Tongue (tissue), 2 donors: ENCODE data around the gene CUL4A. TPM values are rescaled to one million over a fixed set of nuclear protein-coding genes. Genes with fewer than 3 reads are reported as not detected.
"Not testable (repeated sequence)": the region's sequence is repeated elsewhere in the genome, so short reads cannot be mapped to it uniquely, and the experiment has no call there.

Experiments
- DNase-seq: peaks from one replicate; pipeline ENCODE4 v3.0.0-alpha.2; 2015
- total RNA-seq: library from RNA; depleted of rRNA; stranded (reverse); fragments of >200 nt; gene quantifications from one replicate; pipeline ENCODE4 v1.2.3, GENCODE V29; 2014

Gene CUL4A
- total RNA-seq, 1 donor from 2014 or later = 198 TPM

DNA sequence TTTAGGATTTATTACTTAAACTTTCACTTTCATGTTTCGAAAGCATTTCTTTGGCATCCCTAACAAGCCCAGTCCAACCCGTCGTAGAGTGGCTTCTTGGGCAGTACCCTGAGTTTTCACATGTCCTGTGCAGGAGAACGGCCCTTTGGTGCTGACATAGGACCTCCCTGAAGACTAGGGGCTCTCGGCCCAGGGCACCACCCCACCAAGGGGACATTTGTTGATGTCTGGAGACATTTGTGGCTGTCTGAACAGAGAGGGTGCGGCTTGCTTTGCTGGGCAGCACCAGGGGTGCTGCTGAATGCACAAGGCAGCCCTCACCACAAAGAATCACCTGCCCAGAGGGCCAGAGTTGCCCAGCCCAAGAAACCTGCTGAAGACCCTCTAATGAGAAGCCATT, 30.6 kb downstream of the CUL4A start:
- no peak for DNase-seq

DNA sequence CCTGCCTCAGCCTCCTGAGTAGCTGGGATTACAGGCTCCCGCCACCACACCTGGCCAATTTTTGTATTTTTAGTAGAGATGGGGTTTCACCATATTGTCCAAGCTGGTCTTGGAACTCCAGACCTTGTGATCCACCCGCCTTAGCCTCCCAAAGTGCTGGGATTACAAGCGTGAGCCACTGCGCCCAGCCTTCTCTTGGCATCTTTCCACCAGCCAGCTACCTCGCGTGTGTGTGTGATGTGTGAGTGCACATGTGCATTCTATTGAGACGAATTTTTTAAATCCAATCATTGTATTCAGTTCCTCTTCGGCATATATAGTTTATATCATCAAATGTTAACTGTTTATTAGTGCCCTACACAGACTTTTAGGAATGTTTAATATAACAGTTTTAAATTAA, 32.2 kb downstream of the CUL4A start:
- DNase-seq = not testable (repeated sequence)

DNA sequence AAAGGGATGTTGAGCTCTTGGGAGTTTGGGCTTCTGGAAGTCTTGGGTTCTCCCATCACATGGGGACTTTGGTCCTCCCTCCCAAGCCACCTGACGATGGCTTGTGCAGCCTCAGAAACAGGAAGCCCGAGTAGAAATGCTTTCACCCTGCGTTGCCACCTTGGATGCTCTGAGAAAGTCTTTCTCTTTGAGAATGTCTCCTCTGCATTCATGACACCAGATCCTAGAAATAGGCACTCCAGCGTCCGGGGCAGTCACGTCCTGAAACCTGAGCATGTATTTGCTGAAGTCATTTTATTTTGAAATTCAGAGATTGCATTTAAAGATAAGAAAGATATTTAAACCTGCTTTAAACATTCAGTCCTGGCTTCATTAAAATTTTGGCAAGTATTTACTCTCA, 34.4 kb downstream of the CUL4A start:
- no peak for DNase-seq

DNA sequence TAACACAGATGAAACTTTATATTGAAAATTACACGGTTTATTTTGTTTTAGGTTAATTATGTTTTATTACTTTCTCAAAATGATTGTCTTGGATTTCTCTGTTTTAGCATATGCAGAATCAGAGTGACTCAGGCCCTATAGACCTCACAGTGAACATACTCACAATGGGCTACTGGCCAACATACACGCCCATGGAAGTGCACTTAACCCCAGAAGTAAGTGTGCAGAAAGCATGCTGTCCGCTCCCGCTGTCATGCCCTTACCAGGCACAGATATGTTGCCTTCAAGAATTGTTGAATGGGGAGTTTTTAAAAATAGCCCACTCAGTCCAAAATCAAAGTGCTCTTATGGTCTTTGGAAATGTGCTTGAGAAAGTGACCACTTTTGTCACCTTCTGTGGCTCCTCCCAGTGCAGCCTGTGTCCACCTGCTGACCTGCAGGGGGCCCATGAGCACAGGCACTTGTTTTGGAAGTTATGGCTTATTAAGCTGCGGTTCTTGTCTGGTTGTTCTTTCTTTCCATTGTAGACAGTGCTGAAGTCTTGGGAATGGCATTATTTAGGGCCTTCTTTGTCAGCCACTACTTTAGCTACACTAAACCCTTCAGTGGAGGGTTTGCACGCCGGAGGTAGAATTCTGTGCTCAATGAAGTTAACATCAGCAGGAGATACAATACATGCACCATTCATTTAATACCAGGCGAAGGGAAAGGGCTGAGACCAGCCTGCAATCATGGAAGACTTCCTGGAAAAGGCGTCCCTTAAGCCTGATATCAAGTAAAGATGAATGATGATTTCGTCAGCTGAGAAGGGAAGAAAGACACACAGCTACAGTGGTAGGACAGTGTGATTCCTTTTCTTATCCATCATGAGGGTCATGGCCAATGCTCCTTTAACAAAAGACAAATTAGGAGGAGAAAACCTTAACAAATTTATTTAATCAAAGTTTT, 36.7 kb downstream of the CUL4A start:
- no peak for DNase-seq

DNA sequence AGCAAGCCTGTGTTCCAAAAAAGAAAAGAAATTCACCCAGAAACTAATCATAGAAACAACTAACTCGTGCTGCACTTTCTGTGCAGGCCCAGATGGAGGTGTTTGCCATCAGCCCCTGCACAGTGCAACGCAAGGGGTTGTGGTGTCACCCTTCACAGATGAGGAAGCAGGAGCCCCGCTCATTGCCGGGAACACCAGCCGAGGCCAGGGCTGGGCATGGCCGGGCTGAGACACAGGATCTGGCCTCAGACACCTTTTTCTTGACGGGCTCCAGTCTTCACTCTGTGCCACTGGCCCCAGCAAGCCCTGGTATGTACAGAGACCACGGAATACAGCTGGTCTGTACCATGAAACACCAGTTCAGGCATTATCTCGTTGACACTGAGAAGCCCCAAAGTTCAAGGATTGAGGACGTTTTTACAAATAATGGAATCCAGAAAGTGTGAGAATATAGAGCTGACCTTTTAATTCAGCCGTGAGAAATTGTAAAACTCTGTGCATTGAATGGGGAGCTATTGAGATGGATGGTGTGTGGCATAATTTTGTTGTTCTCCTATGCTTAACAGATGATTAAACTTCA, 43.2 kb downstream of the CUL4A start:
- DNase-seq = no peak

DNA sequence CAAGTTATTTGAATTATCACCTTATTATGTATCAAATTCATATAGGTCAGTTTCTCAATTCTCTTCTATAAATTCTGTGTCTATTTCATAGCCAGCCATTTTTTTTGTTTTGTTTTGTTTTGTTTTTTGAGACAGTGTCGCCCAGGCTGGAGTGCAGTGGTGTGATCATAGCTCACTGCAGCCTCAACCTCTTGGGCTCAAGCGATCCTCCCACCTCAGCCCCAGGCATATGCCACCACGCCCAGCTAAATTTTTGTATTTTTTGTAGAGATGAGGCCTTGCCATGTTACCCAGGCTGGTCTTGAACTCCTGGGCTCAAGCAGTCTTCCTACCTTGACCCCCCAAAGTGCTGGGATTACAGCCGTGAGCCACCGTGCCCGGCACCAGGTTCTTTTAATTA, 48.5 kb downstream of the CUL4A start:
- not testable (repeated sequence) for DNase-seq

DNA sequence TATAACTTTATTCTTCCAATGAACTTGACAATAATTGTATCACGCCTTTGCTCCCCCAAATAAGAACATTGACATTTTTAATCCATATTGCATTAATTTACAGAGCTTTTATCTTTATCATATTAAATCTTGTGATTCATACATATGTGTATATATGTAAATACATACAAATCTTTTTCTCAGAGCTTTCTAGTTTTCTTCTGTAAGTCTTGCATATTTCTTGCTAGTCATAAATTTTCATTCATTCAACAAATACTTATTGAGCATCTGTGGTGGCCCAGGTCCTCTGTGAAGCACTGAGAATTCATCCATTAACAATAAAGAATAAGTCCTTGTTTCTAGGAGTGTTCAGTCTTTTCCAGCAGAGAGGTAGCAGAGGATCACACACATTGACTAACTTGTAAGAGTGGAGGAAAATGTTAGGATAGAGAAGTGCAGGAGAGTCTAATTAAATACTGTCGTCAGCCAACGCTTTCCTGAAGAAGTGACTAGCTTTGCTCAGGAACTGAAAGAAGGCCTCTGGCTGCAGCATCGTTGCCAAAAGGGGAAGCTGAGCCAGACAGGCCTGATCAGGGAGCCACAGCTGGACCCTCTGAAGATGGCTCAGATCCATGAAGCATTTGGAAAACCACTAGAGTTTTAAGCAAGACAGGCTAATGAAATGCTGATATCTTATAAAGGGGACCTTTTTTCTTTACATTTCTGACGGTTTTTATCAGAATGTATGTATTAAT, 49.1 kb downstream of the CUL4A start:
- DNase-seq = no peak

DNA sequence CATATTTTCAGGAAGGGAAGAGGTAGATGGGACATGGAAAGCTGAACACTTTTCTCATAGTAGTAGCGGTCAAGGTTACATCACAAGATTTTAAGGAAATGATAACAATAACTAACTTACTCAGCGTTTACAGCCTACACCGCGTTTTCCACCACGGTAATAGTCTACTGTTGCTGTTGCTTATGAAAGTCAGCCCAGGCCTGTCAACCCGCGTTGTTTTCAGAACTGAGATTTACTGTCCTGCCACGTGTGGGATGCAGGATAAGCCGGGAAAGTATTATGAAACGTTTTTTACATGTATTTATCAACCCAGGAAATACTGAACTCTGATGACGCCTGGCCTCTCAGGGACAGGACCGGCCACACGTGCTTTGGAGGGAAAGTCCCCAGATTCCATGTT, 51.6 kb downstream of the CUL4A start:
- DNase-seq = no peak

DNA sequence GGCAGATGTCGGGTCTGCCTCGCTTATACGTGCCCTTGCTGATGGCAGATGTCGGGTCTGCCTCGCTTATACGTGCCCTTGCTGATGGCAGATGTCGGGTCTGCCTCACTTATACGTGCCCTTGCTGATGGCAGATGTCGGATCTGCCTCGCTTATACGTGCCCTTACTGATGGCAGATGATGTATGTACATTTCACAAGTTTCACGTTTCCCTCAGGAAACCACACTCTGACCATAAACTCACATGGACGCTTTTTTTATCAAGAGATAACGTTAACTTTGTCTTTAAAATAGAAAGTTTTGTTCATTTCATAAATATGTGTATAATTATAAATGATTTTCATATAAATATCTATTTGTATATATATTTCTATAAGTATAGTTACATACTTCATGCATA, 53.6 kb downstream of the CUL4A start:
- DNase-seq = not testable (repeated sequence)

DNA sequence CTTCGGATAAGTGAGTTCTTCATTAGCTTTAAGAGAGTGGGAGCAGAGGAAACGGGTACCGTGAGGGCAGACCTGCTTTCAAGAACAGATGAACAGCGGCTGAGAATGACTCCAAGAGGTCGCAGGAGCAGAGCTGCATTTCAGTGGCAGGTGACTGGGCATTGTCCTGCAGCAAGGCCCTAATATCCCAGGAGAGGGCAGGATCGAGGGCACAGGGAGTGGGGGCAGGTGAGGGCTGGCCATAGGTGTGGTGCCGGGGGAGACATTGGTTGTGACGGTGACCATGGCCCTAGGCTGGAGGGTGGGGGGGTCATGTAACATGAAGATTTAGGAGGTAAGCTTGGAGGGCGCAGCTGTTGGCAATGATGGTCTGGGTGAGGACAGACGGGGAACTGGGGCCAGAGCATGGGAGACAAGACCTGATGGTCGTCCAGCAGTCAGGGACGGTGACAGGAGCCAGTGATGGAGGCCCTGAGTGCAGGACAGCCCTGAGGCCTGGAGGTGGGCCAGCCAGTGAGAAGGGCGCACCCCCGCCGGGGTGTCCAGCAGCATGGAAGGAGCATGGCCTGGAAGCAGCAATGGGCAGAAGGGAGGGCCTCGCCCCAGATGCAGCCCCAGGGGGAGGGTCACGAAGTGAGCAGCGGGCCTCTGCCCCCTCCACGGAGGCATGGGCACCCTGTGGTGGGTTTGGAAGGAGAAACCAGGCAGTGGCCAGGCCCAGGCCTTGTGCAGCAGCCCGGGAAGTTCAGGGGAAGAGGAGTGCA, 58.4 kb downstream of the CUL4A start:
- no peak for DNase-seq

DNA sequence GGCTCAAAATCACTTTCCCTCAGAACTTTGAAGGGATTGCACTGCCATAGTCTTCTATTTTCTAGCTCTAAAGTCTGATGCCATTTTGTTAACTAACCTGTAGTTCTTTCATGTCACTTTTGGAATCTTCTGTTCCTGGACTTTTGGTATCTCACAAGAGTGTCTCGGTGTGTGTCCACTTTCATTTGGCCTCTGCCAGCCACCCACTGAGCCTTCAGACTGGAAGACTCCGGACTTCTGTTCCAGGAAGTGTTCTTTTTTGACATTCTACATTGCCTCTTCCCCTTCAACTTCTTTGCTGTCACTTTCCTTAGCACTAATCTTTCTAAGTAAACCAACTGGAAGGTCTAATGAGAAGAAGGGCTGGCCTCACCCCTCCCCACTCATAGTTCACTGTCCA, 62.6 kb downstream of the CUL4A start:
- no peak for DNase-seq

DNA sequence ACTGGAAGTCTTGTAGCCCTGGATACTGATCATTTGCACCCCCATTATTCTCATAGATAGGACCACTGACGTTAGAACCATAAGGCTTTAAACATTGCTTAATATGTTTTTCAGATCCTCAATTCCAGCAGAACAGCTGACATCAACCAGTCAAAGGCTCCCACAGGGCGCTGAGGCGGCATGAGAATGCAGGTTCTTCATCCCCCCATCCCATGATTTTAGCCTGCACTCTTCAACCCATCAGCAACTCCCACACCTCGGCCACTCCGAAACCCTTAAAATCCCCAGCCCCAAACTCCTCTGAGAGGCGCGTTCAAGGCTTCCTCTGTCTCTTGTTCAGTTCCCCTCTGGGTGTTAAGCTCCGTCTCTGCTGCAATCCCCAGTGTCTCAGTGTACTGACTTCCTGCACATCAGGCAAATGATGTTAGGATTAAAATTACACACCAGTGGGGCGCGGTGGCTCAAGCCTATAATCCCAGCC, 63.3 kb downstream of the CUL4A start:
- DNase-seq = no peak

DNA sequence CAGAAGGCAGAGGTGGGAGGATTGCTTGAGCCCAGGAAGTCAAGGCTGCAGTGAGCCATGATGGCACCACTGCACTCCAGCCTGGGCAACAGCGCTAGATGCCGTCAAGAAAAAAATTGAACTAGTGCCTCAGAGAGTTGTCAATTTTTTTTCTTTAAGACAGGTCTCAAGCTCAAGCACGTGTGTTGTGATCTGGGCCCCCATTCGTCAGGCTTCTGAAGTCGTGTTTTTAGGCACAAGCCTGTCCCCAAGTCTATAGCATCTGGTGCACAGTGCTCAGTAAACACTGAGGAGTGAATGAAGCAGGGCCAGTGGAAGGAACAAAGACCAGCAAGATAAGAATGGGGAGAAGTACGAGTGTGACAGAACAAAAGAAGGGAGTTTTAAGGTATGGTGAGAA, 63.9 kb downstream of the CUL4A start:
- no peak for DNase-seq

DNA sequence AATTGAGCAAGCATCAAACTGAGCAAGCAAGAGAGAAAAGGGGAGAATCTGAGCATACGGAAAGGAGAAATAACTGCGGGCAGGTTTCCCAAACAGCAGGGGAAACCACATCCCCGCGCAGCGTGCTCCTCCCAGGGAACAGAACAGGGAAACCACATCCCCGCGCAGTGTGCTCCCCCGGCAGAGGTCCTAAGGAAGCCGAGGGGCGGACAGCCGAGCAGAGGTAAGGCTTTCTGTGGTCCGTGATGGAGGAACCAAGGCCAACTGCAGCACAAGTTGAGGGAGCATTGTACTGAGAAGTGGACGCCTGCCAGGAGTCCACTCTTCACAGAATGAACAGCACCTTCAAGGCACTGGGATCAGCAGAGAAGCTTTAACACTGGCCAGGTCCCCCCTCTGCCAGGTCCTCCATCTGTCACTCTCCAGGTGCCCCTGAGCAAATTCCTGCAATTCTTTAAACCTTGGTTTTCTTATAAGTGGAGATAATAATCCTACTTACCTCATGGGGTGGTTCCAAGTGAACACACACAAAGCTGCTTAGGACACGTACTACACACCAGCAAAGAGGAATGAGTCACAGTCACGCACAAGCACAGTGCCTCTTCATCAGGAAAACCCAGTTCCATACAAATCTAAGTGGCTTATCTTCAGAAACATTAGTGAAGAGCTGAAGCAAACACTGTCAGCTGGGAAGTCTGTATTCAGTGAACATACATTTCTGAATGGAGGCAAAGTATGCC, 64.6 kb downstream of the CUL4A start:
- no peak for DNase-seq

DNA sequence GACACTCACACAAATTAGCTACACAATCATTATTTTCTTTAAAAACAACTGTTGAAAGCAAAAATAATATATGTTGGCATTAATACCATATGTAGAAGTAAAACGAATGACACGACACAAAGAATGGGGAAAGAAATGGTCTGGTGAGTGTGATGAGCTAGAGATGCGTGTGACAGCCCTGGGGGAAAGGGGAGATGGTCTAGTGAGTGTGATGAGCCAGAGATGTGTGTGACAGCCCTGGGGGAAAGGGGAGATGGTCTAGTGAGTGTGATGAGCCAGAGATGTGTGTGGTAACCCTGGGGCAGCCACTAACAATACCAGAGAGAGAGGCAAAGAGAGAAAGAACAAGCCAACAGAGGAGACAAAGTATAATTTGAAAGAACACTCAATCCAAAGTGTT, 65.3 kb downstream of the CUL4A start:
- no peak for DNase-seq

DNA sequence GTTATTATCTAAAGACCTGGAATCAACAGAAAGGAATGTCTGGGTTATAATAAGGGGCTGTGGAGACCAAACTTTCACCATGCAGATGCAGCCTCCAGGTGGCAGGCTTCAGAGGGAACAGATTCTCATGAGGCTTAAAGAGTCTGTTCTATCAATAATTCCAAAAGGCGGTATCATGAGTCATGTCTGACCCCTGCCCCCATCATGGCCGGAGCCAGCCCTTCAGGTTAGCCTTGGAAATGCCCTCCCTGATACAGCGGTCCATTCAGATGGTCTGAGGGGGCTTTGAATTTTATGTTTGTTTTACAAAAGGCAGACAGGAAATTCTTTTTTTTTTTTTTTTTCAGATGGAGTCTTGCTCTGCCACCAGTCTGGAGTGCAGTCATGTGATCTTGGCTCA, 66.0 kb downstream of the CUL4A start:
- DNase-seq = peak; percentile 36

DNA sequence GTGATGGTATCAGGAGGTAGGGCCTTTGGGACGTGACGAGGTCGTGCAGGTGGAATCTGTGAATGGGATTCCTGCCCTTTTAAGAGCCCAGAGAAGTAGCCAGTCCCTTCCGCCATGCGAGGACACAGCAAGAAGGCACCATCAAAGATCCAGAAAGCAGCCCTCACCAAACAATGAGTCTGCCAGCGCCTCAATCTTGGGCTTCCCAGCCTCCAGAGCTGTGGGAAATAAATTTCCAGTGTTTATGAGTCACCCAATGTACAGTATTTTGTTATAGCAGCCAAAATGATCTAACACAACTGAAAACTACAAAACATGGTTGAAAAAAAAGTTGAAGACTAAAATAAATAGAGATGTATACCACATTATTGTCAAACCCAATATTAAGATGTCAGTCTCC, 70.7 kb downstream of the CUL4A start:
- no peak for DNase-seq

DNA sequence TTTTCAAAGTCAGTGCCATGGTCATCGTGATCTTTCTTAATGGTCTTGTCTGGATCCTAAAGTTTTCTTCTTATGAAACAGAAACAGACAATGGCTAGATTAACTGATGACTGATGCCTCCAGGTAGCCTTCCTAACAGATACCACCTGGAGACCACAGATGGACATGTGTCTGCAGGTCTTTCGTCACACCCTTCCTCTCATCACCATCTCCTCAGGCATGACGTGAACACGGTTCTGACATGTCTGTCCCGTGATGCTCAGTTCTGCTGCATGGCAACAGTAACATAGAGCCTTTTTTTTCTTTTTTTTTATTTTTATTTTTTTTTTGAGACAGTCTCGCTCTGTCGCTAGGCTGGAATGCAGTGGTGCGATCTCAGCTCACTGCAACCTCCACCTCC, 74.5 kb downstream of the CUL4A start:
- DNase-seq = no peak

DNA sequence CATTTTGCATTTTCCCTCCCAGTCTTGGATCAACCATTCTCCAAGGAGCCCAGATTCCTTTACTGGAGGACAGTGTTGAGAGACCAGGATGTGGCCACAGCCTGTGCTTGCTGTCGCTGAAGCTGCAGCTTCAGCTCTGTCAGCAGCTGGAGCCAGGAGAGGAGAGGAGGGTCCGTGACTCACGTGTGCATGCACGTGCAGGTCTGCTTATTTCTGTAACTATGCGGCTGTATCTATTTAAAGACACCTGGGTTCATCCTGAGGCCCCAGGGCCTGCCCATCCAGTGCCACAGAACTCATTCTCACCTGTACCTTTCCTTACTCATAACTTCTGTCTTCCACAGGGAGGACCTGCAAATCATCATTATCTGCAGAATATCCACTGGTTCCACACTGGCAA, 79.5 kb downstream of the CUL4A start:
- DNase-seq = no peak

DNA sequence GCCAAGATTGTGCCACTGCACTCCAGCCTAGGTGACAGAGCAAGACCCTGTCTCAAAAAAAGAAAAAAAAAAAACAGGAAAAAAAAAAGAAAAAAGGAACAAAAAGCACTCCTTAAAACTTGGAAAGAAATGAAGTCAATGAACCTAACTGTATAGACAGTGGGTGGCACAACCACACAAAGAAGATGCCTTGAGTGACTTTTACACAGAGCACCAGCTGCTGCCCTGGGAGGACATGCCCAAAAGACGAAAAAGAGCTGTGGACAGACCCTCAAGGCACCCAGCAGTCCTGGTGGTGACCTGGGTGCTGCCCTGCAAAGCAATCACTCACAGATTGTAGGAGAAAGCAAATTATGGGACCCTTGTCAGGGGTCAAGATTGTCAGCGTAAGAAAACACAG, 81.7 kb downstream of the CUL4A start:
- DNase-seq = no peak

DNA sequence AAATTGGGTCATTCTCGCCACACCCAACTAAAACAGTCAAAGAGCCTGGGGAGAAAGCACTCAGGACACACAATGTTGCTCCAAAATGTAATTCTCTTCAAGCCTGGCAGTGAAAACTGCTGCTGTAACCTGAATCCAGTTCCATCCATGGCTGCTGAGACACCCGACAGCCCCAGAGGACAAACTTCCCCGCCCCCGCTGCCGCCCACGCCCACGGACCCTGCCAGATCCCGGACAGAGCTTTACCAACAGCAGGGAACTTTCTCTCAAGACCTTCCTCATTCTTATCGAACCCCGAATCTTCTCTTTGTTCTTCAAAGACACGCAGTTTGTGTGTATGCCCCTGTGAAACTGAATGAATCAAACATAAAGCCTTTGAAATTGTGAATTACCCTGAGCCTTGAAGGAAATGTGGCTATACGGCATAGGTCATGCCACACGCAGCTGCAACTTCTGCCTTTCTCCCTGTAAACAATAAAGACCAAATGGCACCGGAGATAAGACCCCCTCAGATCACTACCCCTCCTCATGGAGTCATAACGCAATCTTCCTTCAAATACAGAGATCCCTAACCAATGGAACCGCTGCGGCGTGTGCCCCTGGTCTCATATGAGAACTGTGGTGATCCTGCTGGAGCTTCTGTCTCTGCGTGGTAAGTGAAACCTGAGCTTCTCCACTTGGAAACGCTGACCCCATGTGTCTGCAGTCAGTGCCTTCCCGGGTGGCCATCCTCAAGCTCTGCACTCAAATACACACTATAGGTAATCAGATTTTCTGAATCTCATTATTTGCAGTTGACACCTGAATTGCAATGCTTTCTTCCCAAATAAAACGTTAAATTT, 82.8 kb downstream of the CUL4A start:
- DNase-seq = peak; percentile 54
